Smooth muscle cell (in vitro differentiated cells): ENCODE results near the gene EHD4. TPM values are rescaled to one million over a fixed set of nuclear protein-coding genes. Genes with fewer than 3 reads are reported as not detected.

Source experiments
- DNase-seq: peaks from one replicate; lab custom pipeline; 2025; ENCODE audit not compliant: unreplicated experiment; lab: John Stamatoyannopoulos, UW
- H2AFZ ChIP-seq: fragments of 200-600 bp; sonication (generic); 2 replicates; pipeline ENCODE4 v1.6.0; 2016; ENCODE audit warnings: antibody characterized with exemption, low read depth, mild to moderate bottlenecking
- H3F3A ChIP-seq: fragments of 200-600 bp; sonication (generic); 2 replicates; pipeline ENCODE4 v1.6.0; 2017; ENCODE audit warnings: antibody characterized with exemption, low read depth
- H3K27ac ChIP-seq: fragments of 200-600 bp; sonication (generic); 2 replicates; pipeline ENCODE4 v1.5.1; 2016; ENCODE audit warnings: low read depth, mild to moderate bottlenecking
- H3K27me3 ChIP-seq: fragments of 200-600 bp; sonication (generic); 2 replicates; pipeline ENCODE4 v1.6.1; 2016; ENCODE audit warnings: low read depth, mild to moderate bottlenecking
- H3K36me3 ChIP-seq: fragments of 200-600 bp; sonication (generic); 2 replicates; pipeline ENCODE4 v1.5.1; 2016; ENCODE audit warnings: low read depth
- H3K4me1 ChIP-seq: fragments of 200-600 bp; sonication (generic); 2 replicates; pipeline ENCODE4 v1.5.1; 2016; ENCODE audit warnings: low read depth
- H3K4me2 ChIP-seq: fragments of 200-600 bp; sonication (generic); 2 replicates; pipeline ENCODE4 v1.6.0; 2016; ENCODE audit warnings: mild to moderate bottlenecking
- H3K4me3 ChIP-seq: fragments of 200-600 bp; sonication (generic); 2 replicates; pipeline ENCODE4 v1.5.1; 2016; ENCODE audit warnings: mild to moderate bottlenecking
- H3K79me2 ChIP-seq: fragments of 200-600 bp; sonication (generic); 2 replicates; pipeline ENCODE4 v1.6.0; 2016; ENCODE audit warnings: low read depth, mild to moderate bottlenecking
- H3K9ac ChIP-seq: fragments of 200-600 bp; sonication (generic); 2 replicates; pipeline ENCODE4 v1.6.0; 2016; ENCODE audit warnings: low read depth
- H3K9me3 ChIP-seq: fragments of 200-600 bp; sonication (generic); replicated peaks from 2 replicates; pipeline ENCODE4 v1.5.1; 2016; ENCODE audit warnings: low read depth
- H4K20me1 ChIP-seq: fragments of 200-600 bp; sonication (generic); 2 replicates; pipeline ENCODE4 v1.6.0; 2016; ENCODE audit warnings: low read depth
- CTCF ChIP-seq: fragments of 200-600 bp; sonication (generic); IDR thresholded peaks from 2 replicates; pipeline ENCODE4 v1.5.1; 2017; ENCODE audit warnings: borderline replicate concordance, mild to moderate bottlenecking, antibody characterized with exemption; ENCODE audit not compliant: insufficient read depth, poor library complexity, severe bottlenecking
- WGBS: methylation state at CpG from one replicate; pipeline ENCODE4 v1.1.7; 2016; ENCODE audit warnings: low lambda C conversion rate; 5-methylcytosine and 5-hydroxymethylcytosine counted together
- polyA plus RNA-seq: library from polyadenylated mRNA; unstranded; fragments of >200 nt; fragmentation: Nextera tagmentation; extraction: Ambion mirVana; gene quantifications from 2 replicates; pipeline ENCODE4 v1.2.1, GENCODE V29; 2016
- total RNA-seq: library from RNA; depleted of rRNA; stranded (reverse); fragments of >200 nt; gene quantifications from 2 replicates; pipeline ENCODE4 v1.2.3, GENCODE V29; 2014

Gene EHD4
- total and polyA plus RNA-seq, 2 experiments from 2014 or later, result 11.5 to 15.8 TPM

DNA sequence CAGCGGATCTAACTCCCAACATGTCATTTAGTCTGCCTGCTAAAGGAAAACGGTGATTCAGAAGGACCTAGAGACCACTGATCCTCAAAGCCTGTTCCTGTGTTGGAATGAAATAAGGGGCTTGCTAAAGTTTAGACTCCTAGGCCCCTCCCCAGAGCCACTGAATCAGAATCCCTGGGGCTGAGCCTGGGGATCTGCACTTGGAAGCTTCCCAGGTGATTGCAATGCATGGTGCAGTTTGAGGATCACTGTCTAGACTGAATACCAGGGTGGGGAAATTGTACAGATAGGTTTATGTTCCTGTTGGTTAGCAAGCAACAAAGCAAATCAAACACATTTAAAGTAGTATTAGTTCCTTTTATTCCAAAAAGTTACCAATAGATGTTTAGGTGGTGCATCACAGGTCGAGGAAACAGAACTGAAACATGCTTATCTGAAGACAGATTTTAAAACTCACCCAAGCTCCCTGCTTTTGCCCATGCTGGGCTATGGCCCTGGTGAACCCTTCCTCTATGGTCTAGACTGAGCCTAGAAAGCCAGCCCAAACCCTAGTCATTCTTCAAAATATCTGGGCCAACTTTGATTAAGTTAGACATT lies 48.9 kb downstream of the EHD4 start:
- Histone ChIP-seq H3K4me2 (no peak overlapping the region), H3F3A (no peaks in the 10 kb centered on the region), H3K4me3 (no peak overlapping the region), H3K27ac (no peak overlapping the region), H3K9ac (no peak overlapping the region), H4K20me1 (peaks cover 37% of the 10 kb centered on the region), H3K4me1 (peaks cover 5% of the 10 kb centered on the region), H3K9me3 (no peaks in the 10 kb centered on the region), H3K79me2 (no peaks in the 10 kb centered on the region), H3K36me3 (no peaks in the 10 kb centered on the region), H2AFZ (no peak overlapping the region), H3K27me3 (no peaks in the 10 kb centered on the region)
- no peak for DNase-seq
- TF ChIP-seq CTCF, result no peak
- 92% methylated on average over 3 of the region's 3 CpGs for WGBS

DNA sequence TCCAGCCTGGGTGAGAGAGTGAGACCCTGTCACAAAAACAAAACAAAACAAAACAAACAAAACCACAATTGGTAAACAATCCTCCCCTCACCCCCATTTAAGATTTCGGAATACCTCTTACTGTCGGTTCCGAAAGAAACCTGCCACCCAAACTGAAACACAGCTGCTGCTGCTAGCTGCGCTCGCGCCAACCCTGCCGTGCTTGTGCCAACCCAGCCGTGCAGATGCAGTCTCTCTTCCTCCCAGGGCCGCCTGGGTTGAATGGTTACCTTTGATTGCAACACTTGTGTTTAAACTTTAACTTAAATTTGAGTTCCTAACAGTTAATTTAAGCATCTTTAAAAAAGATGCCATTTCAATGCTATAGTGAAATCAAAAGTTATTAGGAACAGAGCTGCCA lies 50.0 kb downstream of the EHD4 start:
- no peak for DNase-seq
- WGBS, result 98% methylated on average over 9 of the region's 9 CpGs
- peaks cover 5% of the 10 kb centered on the region for H3K4me1 ChIP-seq
- H3K27ac ChIP-seq, result no peak overlapping the region
- peaks cover 9% of the 10 kb centered on the region for H3F3A ChIP-seq
- no peak overlapping the region for H3K4me2 ChIP-seq
- no peaks in the 10 kb centered on the region for H3K9me3 ChIP-seq
- no peaks in the 10 kb centered on the region for H3K27me3 ChIP-seq
- H3K36me3 ChIP-seq, result no peaks in the 10 kb centered on the region
- peaks cover 48% of the 10 kb centered on the region for H4K20me1 ChIP-seq
- H2AFZ ChIP-seq, result no peak overlapping the region
- no peak overlapping the region for H3K4me3 ChIP-seq
- no peak for TF ChIP-seq CTCF
- no peak overlapping the region for H3K9ac ChIP-seq
- no peaks in the 10 kb centered on the region for H3K79me2 ChIP-seq

- Histone ChIP-seq H3K9ac (no peak overlapping the region), H3F3A (peaks cover 12% of the 10 kb centered on the region), H3K27me3 (no peaks in the 10 kb centered on the region), H3K79me2 (no peaks in the 10 kb centered on the region), H2AFZ (no peak overlapping the region), H3K27ac (no peak overlapping the region), H3K9me3 (no peaks in the 10 kb centered on the region), H3K4me2 (no peak overlapping the region), H4K20me1 (peaks cover 50% of the 10 kb centered on the region), H3K4me3 (no peak overlapping the region), H3K36me3 (no peaks in the 10 kb centered on the region), H3K4me1 (peaks cover 3% of the 10 kb centered on the region)
- WGBS, result 95% methylated on average over 5 of the region's 5 CpGs
- no peak for DNase-seq
- no peak for TF ChIP-seq CTCF
These were observed 50.7 kb downstream of the EHD4 start for GRCh38 chr15:41921639-41922038.

DNA sequence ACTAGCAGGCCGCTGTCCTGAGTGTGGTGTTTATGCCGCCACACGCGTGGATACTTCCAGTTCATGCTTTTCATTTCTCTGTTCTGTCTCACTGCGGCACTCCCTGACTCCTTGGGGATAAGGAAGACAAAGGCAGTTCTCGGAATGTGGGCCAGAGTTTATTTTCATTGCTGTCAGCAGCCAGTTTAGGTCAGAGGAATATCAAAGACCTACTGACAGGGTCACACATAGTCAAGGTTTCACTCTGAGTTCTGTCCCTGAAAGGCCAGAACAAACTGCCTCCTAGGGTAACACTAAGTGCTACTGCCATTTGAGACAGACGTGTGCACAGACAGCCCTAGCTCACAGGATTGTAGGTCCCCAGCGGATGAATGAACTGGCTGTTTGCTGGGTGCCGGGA lies 51.2 kb downstream of the EHD4 start:
- WGBS, result 87% methylated on average over 9 of the region's 9 CpGs
- no peak for DNase-seq
- Histone ChIP-seq H2AFZ (no peak overlapping the region), H3K4me1 (no peaks in the 10 kb centered on the region), H3K9ac (no peak overlapping the region), H3K27ac (no peak overlapping the region), H3K9me3 (no peaks in the 10 kb centered on the region), H3K4me2 (no peak overlapping the region), H3K36me3 (no peaks in the 10 kb centered on the region), H3K27me3 (no peaks in the 10 kb centered on the region), H3K79me2 (no peaks in the 10 kb centered on the region), H3F3A (peaks cover 12% of the 10 kb centered on the region), H4K20me1 (peaks cover 47% of the 10 kb centered on the region), H3K4me3 (no peak overlapping the region)
- no peak for TF ChIP-seq CTCF
